ENCODE measurements around the gene RASL11B. TPM values are rescaled to one million over a fixed set of nuclear protein-coding genes. Genes with fewer than 3 reads are reported as not detected.

Gene RASL11B
- total RNA-seq, 1 experiment from 2014 or later, result 0.20 TPM

- no peak for DNase-seq (ENCODE audit: extremely low read depth, low read depth)
These were observed 20.2 kb upstream of the RASL11B start for GRCh38 chr4:52841682-52842456.

DNA sequence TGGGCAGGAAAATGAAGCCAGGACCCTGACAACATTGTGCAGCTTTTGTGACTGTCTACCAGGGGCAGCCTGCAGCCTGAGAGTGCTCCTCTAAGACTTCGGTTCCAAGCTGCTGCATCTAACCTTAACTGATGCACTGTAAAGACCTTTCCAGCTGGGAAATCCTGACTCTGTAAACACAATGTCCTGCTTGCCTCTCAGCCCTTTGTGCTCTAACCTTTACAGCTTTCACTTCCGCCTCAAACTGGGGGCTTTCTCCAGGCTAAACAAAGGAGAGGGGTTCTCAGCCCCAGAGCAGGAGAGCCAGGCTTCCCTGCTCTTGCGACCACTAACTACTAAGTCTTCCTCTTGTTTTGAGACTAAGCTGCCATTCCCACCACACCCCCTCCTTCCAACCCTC is 19.3 kb upstream of the RASL11B start:
- no peak for DNase-seq (ENCODE audit: extremely low read depth, low read depth)

GRCh38 chr4:52843351-52843750 is 18.8 kb upstream of the RASL11B start:
- no peak for DNase-seq (ENCODE audit: extremely low read depth, low read depth)

GRCh38 chr4:52843958-52844357 is 18.2 kb upstream of the RASL11B start:
- no peak for DNase-seq (ENCODE audit: extremely low read depth, low read depth)

- no peak for DNase-seq (ENCODE audit: extremely low read depth, low read depth)
These were observed 17.5 kb upstream of the RASL11B start for GRCh38 chr4:52844596-52844995.

- DNase-seq (ENCODE audit: extremely low read depth, low read depth), result no peak
These were observed 15.6 kb upstream of the RASL11B start for GRCh38 chr4:52846502-52846901.

DNA sequence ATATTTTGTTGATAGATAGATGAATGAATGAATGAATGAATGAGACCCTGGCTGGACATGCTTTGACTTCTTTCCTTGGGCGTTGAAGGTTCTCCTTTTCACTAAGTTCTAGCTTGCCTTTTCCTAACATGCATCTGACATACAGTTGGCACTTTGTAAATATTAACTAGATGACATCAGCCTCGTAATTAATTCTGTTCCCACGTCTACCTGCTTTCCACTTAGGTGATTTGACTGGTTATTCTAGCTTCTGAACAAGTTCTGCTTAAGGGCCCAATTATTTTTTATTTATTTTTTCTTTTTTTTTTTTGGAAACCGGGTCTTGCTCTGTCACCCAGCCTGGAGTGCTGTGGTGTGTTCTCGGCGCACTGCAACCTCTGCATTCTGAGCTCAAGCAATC is 13.9 kb upstream of the RASL11B start:
- DNase-seq (ENCODE audit: extremely low read depth, low read depth), result no peak

GRCh38 chr4:52850406-52851124 is 11.6 kb upstream of the RASL11B start:
- no peak for DNase-seq (ENCODE audit: extremely low read depth, low read depth)

DNA sequence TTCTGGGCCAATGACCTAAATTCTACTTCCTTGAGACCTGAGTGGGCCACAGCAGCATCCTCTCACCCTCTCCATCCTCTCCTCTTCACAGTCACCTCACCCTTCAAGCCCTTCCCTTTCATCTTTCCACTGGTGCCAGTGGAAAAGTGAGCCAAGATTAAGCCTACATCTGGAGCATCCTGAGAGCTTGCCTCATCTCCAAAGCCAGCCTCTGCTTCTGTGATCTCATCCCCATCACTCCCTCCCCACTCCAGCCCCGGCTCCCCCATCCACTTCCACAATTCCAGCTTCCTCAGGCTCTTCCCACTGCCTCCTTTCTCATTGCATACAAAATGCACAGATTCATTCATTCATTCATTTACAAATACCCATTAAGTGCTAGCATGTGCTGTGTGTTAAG is 10.1 kb upstream of the RASL11B start:
- DNase-seq (ENCODE audit: extremely low read depth, low read depth), result no peak

DNA sequence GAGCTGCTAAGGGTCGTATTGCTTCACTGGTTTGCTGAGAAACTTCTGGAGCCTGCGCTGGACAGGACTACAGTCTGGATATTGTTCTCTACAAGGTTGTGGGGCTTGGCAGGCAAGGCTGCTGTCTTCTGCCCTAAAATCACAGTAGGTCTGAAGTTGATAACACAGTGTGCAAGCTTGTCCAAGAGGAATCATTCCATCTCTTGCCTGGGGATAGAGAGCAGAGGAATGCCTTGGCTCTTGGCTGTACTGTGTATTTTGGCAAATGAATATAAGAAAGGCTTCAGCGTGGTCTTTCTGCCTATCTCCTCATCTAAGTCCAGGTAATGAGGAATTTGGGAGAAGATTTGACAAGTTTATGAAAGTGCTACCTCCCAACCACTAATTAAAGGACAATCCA is 9.4 kb upstream of the RASL11B start:
- DNase-seq (ENCODE audit: extremely low read depth, low read depth), result no peak

GRCh38 chr4:52853351-52853750 is 8.8 kb upstream of the RASL11B start:
- DNase-seq (ENCODE audit: extremely low read depth, low read depth), result no peak

- no peak for DNase-seq (ENCODE audit: extremely low read depth, low read depth)
These were observed 5.3 kb upstream of the RASL11B start for GRCh38 chr4:52856801-52857200.

GRCh38 chr4:52860361-52860760 is 1.8 kb upstream of the RASL11B start:
- no peak for DNase-seq (ENCODE audit: extremely low read depth, low read depth)

- DNase-seq (ENCODE audit: extremely low read depth, low read depth), result no peak
These were observed 820 bp upstream of the RASL11B start for GRCh38 chr4:52861171-52861823.

GRCh38 chr4:52862639-52863161 is 583 bp downstream of the RASL11B start:
- DNase-seq (ENCODE audit: extremely low read depth, low read depth), result no peak

GRCh38 chr4:52863324-52863723 is 1.2 kb downstream of the RASL11B start:
- no peak for DNase-seq (ENCODE audit: extremely low read depth, low read depth)

DNA sequence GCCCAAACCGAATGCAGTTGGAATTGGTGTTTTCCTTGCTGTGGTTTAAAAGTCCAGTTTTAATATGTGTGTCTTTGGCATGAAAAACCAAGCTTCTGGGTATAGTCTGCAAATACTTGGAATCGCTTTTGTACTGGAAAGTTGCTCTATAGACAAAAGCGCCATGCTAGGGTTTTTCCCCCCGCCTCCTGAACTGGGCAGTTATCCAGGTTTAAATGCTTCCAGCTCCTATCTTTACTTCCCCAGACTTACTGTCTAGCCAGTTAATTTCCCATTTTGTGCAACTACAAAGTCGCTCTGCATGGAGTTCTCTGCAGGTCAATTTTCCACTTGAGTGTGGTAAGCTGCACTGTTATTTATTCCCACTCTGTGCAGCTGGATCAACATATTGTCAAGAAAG is 2.7 kb downstream of the RASL11B start:
- no peak for DNase-seq (ENCODE audit: extremely low read depth, low read depth)

DNA sequence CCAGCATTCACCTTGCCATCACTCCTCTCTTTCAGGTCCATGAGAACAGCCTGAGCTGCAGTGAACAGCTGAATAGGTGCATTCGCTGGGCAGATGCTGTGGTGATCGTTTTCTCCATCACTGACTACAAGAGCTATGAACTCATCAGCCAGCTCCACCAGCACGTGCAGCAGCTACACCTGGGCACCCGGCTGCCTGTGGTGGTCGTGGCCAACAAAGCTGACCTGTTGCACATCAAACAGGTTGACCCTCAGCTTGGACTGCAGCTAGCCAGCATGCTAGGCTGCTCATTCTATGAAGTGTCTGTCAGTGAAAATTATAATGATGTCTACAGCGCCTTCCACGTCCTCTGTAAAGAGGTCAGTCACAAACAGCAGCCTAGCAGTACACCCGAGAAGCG is 3.2 kb downstream of the RASL11B start:
- DNase-seq (ENCODE audit: extremely low read depth, low read depth), result no peak

DNA sequence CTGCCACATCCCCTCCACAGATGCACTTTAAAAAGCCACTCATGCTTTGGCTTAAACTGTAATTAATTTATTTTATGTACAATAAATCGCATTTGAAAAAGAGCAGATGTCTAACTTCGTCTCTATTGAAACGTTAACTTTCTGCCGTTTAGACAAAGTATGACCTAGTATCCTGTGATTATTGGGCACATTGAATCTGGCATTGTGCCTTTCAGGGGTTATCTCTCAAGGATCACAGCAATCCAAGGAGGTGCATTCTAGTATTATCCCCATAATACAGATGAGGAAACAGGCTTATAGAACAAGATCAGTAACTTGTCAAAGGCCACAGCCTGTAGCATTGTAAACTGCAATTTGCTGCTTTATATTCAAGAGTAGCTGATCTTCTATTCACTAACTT is 4.6 kb downstream of the RASL11B start:
- DNase-seq (ENCODE audit: extremely low read depth, low read depth), result no peak

- DNase-seq (ENCODE audit: extremely low read depth, low read depth), result no peak
These were observed 5.0 kb downstream of the RASL11B start for GRCh38 chr4:52867163-52867562.

GRCh38 chr4:52868133-52868532 is 6.0 kb downstream of the RASL11B start:
- DNase-seq (ENCODE audit: extremely low read depth, low read depth), result no peak

DNA sequence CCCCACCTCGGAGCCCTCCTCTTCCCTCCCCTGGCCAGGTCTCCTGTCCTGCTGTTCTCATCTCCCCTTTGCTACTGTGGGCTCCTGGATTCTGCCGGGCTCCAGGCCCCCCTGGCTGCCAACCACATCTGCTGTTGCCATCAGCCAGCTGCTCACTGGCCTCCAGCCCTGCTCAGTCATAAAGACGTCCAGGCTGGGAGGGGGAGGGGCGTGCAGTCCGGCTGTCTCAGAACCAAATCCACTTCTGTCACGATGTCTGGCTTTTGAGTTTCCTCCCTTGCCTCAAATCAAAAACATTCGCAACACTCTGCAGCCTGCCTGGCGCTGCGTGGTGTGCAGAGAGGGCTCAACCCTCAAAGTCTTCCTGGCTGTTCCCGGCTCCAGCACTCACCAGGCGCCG is 7.1 kb downstream of the RASL11B start:
- DNase-seq (ENCODE audit: extremely low read depth, low read depth), result no peak

Data from NCI-H460 (cell line).